ENCODE results near the gene MAP4K1.
A peak's percentile ranks its signal among the peaks of the same experiment; 100 is the strongest.
"Not testable (repeated sequence)": the region's sequence is repeated elsewhere in the genome, so short reads cannot be mapped to it uniquely, and the experiment has no call there.

MAP4K1 gene

DNA sequence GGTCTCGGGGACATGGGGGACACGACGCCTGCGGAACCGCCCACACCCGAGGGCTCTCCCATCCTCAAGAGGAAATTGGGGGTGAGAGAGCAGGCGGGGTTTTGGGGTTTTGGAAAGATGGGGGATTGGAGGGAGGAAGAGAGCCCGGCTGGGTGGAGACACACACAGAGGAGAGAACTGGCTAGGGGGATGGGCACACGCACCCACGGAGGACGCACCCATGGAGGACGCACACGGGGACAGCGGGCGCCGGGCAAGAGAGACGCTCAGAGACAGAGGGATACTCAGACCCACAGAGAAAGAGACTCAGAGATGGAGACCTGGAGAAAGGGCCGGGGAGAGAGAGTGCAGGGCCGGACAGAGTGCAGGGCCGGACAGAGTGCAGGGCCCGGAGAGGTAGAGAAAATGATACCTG lies 52.1 kb downstream of the MAP4K1 start:
- no peak for DNase-seq

DNA sequence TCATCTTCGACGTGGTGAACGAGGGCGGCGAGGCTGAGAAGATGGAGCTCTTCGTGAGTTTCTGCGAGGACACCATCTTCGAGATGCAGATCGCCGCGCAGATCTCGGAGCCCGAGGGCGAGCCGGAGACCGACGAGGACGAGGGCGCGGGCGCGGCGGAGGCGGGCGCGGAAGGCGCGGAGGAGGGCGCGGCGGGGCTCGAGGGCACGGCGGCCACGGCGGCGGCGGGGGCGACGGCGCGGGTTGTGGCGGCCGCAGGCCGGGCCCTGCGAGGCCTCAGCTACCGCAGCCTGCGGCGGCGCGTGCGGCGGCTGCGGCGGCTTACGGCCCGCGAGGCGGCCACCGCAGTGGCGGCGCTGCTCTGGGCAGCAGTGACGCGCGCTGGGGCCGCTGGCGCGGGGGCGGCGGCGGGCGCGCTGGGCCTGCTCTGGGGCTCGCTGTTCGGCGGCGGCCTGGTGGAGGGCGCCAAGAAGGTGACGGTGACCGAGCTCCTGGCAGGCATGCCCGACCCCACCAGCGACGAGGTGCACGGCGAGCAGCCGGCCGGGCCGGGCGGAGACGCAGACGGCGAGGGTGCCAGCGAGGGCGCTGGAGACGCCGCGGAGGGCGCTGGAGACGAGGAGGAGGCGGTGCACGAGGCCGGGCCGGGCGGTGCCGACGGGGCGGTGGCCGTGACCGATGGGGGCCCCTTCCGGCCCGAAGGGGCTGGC lies 52.6 kb downstream of the MAP4K1 start:
- DNase-seq, result peak in 1 of 2 donors; percentile 19

DNA sequence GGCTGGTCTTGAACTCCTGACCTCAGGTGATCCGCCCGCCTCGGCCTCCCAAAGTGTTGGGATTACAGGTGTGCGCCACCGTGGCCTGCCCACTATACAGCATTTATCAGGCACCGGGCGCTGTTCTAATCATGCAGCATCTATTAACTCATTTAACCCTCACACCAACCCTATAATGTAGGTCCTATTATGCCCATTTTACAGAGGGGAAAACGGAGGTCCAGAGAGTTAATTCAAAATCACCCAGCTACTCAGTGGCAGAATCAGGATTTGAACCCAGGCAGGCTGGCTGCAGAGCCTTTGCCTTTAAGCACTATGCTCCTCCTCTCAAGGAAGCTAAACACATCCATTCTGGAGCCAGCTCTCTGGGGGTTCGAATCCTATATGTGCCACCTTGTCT lies 54.3 kb downstream of the MAP4K1 start:
- no peak for DNase-seq

GRCh38 chr19:38562096-38562495 lies 55.7 kb downstream of the MAP4K1 start:
- DNase-seq, result no peak

DNA sequence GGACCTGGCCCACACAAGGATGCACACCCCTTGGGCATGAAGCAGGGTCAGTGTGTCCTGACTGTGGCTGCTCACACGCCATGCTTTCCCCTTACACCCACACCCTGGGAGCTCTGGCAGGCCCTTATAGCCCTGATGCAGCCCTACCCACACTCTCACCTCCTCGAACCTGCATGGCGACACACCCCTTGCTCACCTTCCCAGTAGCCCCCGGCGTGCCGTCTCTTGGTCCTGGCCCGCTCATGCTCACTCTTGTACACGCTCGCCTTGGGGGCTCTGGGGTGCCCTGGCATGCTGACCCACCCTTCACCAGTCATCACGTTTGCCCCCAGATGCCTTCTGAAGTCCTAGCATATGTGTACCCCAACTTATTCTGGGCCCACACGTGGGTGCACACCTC lies 56.1 kb downstream of the MAP4K1 start:
- DNase-seq, result no peak

DNA sequence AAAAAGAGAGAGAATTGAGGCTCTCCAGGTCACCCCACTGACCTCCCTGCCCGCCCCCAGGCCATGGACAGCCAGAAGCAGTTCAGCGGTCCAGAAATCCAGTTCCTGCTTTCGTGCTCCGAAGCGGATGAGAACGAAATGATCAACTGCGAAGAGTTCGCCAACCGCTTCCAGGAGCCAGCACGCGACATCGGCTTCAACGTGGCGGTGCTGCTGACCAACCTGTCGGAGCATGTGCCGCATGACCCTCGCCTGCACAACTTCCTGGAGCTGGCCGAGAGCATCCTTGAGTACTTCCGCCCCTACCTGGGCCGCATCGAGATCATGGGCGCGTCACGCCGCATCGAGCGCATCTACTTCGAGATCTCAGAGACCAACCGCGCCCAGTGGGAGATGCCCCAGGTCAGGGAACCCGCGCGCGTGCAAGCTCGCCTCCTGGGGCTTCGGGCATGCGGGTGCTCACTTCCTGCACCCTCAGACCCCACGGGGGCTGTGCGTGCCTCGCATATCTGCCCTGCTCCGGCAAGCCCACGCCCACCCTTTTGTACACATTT lies 56.6 kb downstream of the MAP4K1 start:
- no peak for DNase-seq

DNA sequence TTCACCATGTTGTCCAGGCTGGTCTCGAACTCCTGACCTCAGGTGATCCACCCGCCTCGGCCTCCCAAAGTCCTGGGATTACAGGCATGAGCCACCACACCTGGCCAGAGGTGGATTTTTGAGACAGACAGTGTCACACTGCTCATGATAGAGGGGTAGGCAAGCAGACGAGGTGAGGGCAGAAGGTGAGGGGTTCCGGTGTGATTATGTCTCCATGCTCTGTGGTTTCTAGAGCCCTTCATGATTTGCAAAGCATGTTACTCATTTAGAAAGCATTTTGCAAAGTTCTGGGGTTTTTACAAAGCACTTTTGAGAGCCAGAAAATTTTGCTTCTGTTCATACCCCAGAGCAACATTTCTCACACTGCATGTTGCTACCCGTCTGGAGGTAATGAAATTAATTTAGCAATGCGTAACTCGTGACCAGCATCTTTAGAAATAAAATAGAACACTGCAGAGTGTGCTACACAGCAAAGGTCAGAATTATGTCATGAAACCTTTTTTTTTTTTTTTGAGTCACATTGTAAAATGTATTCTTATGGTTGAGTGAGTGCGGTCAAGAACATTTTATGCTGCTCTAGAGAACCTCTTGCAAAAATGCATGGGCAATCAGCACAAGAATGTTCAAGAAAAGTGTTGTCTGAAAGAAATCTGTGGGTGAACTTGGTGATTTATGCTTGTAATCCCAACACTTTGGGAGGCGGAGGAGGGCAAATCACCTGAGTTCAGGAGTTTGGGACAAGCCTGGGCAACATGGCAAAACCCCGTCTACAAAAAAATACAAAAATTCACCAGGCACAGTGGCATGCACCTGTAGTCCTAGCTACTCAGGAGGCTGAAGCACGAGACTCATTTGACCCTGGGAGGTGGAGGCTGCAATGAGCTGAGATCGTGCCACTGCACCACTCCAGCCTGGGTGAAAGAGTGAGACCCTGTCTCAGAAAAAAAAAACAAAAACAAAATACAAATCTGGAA lies 58.0 kb downstream of the MAP4K1 start:
- peak in 1 of 2 donors; percentile 46 for DNase-seq

GRCh38 chr19:38558933-38559332 lies 58.8 kb downstream of the MAP4K1 start:
- DNase-seq, result not testable (repeated sequence)

- DNase-seq, result peak; percentile 49 to 51
Measured at GRCh38 chr19:38557205-38557799, 60.5 kb downstream of the MAP4K1 start.

GRCh38 chr19:38556521-38557174 lies 61.1 kb downstream of the MAP4K1 start:
- peak in 1 of 2 donors; percentile 29 for DNase-seq

DNA sequence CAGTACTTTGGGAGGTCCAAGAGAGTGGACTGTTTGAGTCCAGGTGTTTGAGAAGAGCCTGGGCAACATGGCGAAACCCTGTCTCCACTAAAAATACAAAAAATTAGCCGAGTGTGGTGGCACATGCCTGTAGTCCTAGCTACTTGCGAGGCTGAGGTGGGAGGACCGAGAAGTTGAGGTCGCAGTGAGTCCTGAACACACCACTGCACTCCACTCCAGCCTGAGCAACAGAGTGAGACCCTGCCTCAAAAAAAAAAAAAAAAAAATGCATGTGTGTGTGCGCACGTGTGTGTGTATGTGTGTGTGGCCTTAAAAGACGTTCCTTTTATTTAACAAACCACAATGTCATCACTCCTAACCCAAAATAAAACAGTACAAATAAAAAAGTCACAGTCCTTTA lies 62.6 kb downstream of the MAP4K1 start:
- no peak for DNase-seq

DNA sequence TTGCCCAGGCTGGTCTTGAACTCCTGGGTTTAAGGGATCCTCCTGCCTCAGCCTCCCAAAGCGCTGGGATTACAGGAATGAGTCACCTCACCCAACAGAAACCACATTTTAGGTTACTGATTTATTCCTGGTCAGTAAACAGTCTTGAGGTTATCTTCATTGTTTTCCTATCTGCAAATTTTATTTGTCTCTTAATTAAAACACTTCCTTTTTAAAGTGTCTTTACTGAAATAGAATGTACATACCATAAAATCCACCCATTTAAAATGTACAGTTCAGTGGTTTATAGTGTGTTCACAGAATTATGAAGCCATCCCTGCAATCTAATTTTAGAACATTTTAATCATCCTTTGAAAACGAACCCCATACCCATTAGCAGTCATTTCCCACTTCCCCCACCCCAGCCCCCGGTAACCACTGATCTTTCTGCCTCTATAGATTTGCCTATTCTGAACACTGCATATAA lies 63.0 kb downstream of the MAP4K1 start:
- DNase-seq, result no peak

- DNase-seq, result not testable (repeated sequence)
Measured at GRCh38 chr19:38553239-38553638, 64.5 kb downstream of the MAP4K1 start.

- no peak for DNase-seq
Measured at GRCh38 chr19:38551450-38551813, 66.3 kb downstream of the MAP4K1 start.

GRCh38 chr19:38550376-38550775 lies 67.4 kb downstream of the MAP4K1 start:
- no peak for DNase-seq

- no peak for DNase-seq
Measured at GRCh38 chr19:38549942-38550341, 67.8 kb downstream of the MAP4K1 start.

- no peak for DNase-seq
Measured at GRCh38 chr19:38549061-38549460, 68.7 kb downstream of the MAP4K1 start.

DNA sequence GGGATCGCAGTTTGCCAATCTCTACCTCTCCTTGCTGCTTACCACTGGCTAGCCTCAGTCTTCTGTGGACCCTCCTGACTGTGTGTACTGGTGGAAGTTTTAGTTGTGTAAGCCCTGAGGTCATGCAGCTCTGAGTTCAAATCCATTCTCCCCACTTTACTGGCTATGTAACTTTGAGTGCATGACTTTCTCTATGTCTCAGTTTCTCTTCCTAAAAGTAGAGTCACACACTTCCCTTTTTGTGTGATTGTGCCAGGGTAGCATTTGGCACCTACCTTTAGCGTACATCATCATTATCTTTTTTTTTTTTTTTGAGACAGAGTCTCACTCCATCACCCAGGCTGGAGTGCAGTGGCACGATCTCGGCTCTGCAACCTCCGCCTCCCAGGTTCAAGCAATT lies 70.3 kb downstream of the MAP4K1 start:
- DNase-seq, result no peak

GRCh38 chr19:38545596-38545995 lies 72.2 kb downstream of the MAP4K1 start:
- DNase-seq, result no peak

GRCh38 chr19:38544569-38545315 lies 73.0 kb downstream of the MAP4K1 start:
- DNase-seq, result peak in 1 of 2 donors; percentile 81

GRCh38 chr19:38543807-38544568 lies 73.8 kb downstream of the MAP4K1 start:
- peak; percentile 20 to 66 for DNase-seq
